ENCODE results near the gene TPCN2.

The TPCN2 gene

DNA sequence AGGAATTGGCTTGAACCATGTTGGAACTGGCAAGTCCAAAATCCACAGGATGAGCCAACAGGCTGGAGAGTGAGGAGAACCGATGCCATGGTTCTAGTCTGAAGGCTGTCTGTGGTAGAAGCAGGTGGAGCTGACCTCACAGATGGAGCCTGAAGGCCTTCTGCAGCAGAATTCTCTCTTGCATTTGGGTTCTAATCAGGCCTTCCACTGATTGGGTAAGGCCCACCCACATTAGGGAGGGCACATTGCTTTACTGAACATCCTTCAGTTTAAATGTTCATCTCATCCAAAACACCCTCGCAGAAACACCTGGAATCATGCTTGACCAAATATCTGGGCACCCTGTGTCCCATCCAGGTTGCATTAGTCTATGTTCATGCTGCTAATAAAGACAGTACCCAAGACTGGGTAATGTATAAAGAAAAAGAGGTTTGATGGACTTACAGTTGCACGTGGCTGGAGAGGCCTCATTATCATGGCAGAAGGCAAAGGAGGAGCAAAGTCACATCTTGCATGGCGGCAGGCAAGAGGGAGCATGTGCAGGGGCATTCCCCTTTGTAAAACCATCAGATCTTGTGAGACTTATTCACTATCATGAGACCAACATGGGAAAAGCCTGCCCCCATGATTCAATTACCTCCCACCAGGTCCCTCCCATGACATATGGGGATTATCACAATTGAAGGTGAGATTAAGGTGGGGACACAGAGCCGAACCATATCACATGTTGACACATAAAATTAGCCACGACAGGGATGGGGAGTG lies 122.9 kb downstream of the TPCN2 start:
- no peak for DNase-seq

DNA sequence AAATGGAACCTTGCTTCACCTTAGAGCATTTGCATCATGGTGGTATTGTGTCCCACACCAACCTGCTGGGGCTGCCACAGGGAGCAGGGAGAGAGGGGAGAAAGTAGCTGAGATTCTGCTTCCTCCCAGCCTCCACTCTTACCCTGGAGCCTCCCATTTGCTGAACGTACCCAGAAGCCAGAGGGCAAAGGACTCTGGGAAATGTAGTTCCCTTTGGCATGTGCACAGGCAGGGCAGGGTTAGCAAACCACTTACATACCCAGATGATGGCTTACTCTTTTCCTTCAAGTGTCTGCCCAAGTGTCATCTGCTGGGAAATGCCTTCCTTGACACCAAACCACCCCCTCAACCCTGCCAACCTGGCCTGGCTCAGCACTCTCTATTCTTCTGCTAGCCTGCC lies 123.9 kb downstream of the TPCN2 start:
- DNase-seq = no peak

DNA sequence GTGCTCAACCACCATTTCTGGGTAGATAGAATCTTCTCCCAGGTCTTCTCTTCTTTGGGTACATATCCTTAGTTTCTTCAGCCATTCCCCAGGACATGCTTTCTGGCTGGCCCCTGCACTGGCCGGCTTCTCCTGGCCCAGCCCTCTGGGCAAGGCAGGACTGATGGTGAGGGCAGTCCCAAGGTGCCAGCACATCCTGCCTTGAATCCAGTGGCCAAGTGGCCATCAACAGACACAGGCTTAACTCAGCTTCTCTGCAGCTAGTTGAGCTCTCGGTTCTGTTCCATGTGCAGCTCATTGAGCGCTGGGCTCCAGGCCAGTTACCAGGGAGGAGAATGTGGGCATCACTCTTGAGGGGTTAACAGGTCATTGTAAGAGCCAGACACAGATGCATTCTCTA lies 124.6 kb downstream of the TPCN2 start:
- DNase-seq = no peak

DNA sequence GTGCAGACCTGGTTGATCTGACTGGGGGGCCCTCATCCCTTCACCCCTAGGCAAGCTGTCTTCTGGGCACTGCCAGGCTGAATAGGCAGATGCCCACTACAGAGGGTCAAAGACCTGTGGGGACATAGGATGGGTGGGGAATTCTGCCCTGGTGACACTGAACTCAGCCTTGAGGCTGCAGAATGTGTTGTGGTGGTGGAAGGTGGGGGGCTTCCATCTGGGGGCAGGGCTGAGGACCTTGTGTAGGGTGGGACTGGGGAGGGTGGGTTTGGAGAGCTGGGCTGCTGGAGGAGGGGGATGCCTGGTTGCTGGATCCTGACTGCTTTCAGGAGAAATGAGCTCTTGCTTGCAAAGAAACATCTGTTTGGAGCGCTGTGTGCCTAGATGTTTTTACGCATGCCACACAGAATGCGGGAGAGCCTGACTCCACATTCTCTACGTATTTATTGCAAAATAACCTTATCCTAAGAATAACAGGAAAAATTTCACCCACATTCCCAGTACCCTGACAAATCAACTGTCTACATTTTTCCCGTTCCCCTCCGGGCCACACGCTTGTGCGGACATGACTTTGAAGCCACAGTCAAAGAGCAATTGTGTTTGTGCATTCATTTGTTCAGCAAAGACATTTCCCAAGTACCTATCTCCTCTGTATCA lies 125.3 kb downstream of the TPCN2 start:
- DNase-seq = no peak

DNA sequence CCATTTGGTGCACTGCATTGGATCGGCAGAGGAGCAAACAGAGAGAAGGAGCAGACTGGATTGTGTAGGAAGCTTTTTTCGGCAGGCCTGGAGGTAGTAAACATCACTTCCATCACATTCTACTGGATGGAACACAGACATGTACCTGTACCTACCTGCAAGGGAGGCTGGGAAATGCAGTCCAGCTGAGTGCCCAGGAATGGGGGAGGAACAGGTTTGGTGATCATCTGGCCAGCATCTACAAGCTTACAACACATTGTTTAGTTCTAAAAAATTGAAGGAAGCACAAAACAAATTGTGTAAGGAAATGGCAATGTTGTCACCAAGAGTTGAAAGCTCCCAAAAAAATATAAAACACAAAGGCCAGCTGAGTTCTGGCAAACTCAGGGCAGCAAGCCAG lies 126.1 kb downstream of the TPCN2 start:
- DNase-seq = no peak

DNA sequence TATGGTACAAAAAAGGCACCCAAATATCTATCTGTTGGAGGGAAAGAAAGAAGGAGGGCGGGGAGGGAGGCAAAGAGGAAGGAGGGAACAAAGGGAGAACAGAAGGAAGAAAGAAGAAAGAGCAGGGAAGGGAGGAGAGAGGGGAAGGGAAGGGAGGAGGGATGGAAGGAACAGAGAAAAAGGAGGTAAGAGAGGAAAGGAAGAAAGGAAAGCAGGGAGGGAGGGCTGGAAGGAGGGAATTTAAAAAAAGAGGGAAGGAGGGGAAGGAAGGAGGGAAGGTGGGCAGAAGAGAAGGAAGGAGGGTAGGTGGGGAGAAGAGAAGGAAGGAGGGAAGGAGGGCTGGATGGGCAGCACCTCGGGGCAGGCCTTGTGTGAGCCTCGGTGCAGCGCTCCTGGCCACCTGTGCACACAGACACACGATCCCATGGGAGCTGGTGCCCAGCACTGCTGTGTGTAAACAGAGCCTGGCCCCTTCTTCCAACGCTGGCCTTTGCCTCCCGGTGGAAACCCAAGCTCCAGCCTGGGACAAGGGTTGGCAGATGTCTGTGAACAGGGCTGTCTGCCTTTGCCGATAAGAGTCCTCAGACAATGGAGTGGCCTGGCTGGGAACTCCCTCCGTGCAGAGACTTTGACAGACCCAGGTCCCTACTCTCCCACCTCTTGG lies 130.2 kb downstream of the TPCN2 start:
- DNase-seq = no peak

DNA sequence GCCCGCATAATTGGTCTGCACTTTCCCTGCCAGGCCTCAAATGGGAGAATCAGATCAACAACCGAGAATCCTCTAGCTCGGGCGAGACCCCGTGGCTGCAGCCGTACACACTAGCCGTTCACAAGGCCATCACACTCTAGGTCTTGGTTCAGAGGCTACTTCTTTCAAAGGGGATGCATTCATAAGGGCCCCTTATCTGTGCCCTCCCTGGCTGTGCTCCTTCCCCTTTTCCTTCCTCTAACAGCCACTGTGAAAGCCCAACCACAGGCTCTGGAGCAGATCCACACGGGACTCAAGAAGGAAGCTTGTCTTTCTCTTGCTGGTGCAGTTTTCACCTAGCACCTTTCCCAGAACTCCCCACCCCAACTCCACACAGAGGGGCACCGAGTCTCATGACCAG lies 131.5 kb downstream of the TPCN2 start:
- no peak for DNase-seq

DNA sequence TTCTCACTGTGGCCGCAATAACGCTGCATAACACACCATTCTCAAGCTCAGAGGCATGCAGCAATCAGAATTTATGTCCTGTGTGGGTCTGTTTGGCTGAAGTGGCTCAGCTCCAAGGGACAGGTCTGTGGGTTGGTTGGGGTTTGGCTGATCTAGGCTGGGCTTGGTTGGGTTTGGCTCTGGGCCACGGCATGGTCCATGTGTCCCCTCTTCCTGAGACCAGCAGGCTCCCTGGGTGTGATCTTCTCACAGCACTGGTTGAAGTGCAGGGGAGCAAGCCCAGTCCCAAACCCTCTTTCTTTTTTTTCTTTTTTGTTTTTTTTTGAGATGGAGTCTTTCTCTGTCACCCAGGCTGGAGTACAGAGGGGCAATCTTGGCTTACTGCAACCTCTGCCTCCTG lies 132.0 kb downstream of the TPCN2 start:
- DNase-seq = no peak

DNA sequence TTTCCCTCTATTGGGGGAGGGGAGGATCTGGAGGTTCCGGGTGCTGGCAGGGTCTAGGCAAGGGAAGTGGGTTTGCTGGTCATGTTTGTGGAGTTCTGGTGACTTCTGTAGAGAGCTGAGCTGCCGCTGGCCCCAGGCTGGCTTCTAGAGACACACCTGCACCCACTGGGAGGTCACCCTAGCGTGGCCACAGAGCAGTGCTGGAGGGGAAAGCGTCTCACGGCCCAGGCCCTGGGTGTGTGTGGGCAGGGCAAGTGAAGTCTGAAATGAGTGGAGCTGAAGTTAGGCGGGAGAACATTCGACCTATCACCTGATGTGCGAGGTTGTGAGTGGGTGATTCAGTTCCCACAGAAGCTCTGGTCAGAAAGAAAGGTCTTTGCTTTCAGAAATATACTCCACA lies 134.9 kb downstream of the TPCN2 start:
- DNase-seq = no peak
